ENCODE results near the gene AGPS.

Gene AGPS

GRCh38 chr2:177586154-177586553 is 193.6 kb downstream of the AGPS start:
- no peak for DNase-seq (ENCODE audit: low read depth, low spot score)

DNA sequence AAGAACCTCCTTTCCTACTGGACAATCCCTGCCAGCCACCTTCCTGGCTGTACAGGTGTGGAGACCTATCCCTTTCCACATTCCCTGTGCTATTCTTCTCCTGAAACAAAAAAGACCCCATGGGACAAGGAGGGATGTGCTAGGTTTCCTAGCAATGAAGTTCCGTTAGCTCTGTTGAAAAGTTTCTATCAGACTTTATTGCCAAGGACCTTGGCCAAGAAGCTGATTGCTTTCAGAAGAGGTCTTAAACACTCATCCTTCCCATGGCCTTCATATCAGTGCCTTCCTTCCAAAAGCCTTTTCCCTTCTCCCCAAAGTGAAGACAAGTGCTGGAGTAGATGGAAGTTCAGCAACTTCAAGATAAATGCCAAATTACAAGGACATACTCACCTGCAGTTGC is 194.8 kb downstream of the AGPS start:
- no peak for DNase-seq (ENCODE audit: low read depth, low spot score)

DNA sequence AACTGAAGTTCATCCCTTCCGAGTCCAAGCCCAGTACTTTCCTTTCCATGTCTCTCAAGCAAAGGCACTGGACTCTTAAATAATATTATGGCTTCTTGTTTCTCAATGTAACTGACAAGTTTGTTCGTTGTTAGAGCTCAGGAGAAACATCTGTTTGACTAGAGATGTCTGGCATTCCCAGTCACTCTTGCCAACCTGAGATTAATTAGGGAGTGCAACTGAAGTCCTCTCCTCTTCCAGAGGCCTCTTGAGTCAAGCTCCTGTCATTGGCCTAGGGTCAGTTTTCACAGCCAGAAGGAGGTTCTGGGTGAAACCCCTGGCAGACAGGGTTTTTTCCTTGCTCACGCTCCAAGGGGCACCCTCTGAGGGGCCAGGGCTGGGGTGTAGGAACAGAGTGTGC is 196.1 kb downstream of the AGPS start:
- DNase-seq (ENCODE audit: low read depth, low spot score): no peak

DNA sequence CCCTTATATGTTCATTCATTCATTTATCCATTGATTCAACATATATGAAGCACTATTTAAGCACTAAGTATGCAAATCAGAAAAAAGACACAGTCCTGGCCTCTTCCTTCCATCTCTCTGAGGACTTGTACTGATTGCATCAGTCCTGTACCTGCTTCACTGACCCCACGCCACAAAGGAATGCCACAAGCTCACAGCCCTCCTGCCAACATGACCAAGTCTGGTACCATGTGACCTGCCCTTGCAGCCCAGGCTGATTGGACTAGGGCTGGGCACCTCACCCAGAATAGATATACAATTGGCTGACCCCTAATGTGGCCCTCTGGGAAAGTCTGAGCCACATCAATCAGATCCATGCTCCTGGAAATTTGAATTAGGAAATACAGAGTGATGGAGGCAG is 196.6 kb downstream of the AGPS start:
- no peak for DNase-seq (ENCODE audit: low read depth, low spot score)

DNA sequence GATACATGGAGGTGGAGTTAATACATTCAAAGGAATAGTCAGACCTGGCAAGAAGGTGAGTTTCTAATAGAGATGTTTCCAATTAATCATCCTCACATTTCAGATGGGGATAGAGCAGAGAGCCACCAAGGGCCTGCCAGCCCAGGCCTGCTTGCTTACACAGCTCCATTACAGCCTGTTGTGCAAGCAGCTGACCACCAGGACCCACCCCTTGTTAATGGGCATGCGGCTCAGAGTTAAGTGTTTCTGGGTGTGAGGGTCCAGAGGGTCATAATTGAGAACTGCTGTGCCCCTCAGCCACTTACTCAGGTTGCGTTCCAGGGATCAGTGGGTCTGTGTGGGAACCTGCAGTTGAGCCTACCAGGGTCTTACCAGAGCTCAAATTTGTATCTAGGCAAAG is 199.8 kb downstream of the AGPS start:
- no peak for DNase-seq (ENCODE audit: low read depth, low spot score)

- no peak for DNase-seq (ENCODE audit: low read depth, low spot score)
These were observed 200.4 kb downstream of the AGPS start for GRCh38 chr2:177592945-177593344.

- DNase-seq (ENCODE audit: low read depth, low spot score): no peak
These were observed 200.8 kb downstream of the AGPS start for GRCh38 chr2:177593402-177593801.

Measured in brain pericyte (primary cell).